ENCODE data around the gene COPZ1.

Gene COPZ1

GRCh38 chr12:54359762-54360351 is 34.9 kb downstream of the COPZ1 start:
- DNase-seq, result no peak

- DNase-seq, result peak; percentile 81
Measured at GRCh38 chr12:54360717-54361456, 36.0 kb downstream of the COPZ1 start.

DNA sequence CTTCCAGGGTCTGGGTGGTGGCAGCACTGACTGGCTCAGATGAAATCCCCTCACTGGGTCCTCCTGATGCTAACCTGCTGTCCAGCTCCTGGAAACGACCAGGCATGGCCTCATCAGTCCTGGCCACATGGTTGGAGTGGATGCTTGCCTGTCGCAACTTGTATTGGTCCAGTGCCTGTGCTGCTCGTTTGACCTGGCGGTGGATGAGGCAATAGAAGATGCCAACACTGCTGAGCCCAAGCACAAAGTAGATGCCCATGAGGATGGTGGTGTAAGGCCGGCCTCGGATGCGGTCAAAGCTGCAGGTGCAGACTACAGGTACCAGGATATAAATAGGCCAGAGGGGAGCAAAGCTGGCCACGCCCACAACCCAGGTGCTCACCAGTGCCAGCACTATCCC is 38.1 kb downstream of the COPZ1 start:
- no peak for DNase-seq

DNA sequence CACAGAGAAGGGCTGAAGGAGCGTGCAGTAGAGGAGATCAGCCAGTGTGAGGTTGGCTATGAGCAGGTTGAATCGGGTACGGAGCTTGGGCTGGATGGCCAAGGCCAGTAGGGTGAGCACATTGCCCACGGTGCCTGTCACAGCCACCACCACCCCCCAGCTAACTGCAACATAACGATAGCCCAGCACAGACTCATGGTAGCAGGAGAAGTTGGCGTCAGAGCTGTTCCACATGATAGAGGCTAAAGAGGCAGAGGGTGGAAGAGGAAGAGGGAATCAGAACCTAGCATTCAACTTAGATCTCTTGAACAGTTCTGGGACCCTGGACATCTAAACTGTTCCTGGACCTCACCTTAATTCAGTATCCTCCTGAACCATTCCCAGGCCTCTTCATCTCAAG is 38.7 kb downstream of the COPZ1 start:
- no peak for DNase-seq

DNA sequence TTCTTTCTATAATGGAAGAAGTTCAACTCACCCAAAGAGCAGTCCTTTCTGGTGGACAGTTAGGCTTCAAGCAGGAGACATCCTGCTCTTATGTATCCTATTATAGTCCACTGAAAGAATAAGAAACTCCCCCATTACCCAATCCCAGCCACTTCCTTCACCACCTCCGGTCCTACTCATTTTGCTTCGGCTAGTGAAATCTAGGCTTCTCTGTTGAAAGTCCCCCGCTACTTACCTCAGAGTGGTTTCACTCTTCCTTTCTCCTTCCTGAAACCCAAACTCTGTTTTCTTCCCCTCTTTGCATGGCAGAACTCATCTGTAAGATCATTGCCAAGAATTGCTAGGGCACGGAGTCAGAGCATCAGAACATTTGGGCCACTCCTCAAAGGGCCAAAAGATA is 39.5 kb downstream of the COPZ1 start, which contains the start of gene GPR84:
Gene GPR84, minus strand, starts transcription at position 74 of the 400 bp plus-strand sequence. CDS start 635 bp downstream, outside the sequence.
- DNase-seq, result peak; percentile 73

DNA sequence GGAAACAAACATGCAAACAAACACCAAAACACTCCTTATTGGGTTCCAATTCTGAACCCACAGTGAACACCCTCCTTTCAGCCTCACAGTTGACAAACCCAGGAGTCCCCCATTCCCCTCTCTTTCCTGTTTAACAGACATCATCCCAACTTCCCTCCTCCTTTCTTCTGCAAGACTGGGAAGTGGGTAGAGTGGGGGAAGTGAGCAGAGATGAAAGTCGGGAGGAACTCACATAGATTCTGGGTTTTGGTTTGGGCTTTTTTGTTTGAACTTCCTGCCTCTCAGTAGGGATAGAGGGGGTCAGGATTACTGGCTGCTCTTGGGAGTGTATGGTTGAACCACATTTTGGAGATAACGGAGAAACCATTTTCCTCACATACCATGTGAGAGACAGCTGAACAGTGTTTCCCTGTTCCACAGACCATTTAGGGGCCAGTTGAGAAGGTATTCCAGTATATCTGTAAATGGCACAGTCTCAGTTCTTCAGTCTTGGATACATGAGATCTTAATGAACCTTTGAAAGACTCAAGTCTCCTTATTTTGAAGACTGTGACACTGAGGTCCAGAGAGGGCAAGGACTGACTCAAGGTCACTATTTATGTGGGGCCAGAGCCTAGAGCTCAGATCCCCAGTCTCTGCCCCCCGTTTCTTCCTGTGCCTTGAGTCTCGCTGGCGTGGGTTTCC is 43.2 kb downstream of the COPZ1 start:
- no peak for DNase-seq

DNA sequence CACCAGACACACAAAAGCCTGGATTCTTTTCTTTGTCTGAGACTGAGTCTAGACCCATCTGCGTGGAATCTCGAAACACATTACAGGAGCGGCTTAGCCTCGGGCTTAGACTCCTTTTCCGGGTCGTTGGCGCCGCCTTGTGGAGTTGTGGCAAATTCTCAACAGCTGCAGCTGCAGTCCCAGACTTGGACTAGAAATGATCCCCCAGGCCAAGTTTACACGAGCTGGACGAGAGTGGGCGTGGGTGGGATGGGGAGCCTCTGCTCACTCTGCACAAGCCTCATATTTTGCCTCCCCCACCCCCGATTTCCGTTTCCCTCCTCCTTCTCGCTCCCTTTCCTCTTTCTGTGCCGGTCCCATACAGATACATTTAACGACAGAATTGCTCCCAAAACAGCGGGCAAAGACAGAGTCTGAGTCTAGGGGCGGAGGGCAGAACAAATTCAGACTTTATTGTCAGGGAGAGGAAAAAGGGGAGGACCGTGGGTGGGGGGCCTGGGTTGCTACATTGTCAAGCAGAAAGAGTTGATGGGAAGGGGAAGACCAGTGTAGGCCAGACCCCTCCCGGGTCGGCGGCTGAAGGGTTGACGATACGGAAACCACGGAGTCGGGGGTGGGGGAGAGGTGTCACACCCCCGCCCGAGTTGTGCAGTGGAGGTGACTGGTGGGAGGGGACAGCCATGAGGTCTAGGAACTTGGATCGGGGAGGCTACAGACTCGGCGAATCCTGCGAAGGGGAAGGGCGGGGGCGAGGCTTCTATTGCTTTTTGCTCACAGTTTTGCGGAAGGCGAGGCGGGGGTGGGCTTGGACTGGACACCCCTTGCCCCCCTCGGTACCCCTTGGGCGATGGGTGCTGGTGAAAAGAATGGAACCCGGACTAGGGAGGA is 44.0 kb downstream of the COPZ1 start:
- peak; percentile 95 for DNase-seq

GRCh38 chr12:54369597-54370131 is 44.7 kb downstream of the COPZ1 start:
- no peak for DNase-seq

- peak; percentile 50 for DNase-seq
Measured at GRCh38 chr12:54370171-54370730, 45.3 kb downstream of the COPZ1 start.

GRCh38 chr12:54371328-54372112 is 46.6 kb downstream of the COPZ1 start:
- DNase-seq, result peak; percentile 47

- no peak for DNase-seq
Measured at GRCh38 chr12:54372113-54372806, 47.3 kb downstream of the COPZ1 start.

DNA sequence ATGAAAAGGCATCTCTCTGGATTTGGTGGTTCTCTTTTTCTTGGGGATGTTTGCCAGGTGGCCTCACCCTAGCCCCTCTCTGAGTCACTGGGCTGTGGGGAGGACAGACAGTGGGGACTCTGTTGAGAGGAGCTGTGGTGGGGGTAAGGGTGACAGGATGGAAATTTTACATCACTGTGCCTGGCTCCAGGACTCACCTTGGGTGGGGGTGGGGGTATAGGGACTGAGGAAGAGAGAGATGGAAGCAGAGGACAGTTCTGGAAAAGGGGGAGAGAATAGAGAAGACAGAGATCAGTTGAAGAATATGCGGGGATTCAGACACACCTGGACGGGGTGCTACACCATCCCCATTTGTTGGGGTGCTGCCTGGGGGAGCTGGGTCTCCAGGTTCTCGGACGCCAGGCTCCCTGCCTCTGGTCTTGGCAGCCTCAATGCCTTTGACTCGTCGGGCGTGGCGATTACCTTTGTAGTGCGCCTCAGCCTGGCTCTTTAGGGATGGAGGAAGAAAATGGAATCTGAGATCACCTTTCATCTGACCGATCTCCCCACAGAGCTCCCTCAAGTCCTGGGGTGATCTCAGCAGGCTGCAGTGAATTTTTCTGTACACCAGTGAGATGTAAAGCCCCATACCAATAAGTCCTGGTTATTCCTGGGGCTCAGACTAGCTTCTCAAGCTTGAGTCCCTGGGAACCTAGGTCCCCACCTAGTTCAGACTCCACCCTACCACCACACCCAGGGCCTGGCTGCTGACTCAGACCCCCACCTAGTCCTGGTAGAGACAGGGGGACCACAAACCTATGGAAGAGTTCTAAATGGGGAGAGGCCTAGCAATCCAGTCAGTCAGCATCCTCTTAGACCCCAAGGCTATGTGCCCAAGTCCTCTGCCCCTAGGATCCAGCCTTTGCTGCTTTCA is 49.0 kb downstream of the COPZ1 start:
- DNase-seq, result no peak

GRCh38 chr12:54374562-54375258 is 49.8 kb downstream of the COPZ1 start:
- no peak for DNase-seq

DNA sequence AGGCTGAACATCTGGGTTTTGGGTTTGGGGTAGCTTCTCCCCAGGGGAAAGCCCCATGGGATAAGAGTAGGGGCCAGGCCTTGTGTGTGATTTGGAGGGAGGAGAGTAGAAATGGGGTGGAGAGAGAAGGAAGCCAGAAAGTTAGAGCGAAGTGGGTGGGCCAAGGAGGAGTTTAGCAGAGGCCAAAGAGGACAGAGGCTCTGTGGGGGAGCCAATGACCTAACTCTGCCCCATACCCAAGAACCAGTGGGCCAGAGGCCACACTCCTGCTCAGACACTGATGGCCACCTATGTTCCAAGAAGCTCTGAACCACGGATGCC is 50.3 kb downstream of the COPZ1 start:
- no peak for DNase-seq

- no peak for DNase-seq
Measured at GRCh38 chr12:54376596-54376995, 51.7 kb downstream of the COPZ1 start.

GRCh38 chr12:54377007-54377406 is 52.1 kb downstream of the COPZ1 start:
- DNase-seq, result no peak

DNA sequence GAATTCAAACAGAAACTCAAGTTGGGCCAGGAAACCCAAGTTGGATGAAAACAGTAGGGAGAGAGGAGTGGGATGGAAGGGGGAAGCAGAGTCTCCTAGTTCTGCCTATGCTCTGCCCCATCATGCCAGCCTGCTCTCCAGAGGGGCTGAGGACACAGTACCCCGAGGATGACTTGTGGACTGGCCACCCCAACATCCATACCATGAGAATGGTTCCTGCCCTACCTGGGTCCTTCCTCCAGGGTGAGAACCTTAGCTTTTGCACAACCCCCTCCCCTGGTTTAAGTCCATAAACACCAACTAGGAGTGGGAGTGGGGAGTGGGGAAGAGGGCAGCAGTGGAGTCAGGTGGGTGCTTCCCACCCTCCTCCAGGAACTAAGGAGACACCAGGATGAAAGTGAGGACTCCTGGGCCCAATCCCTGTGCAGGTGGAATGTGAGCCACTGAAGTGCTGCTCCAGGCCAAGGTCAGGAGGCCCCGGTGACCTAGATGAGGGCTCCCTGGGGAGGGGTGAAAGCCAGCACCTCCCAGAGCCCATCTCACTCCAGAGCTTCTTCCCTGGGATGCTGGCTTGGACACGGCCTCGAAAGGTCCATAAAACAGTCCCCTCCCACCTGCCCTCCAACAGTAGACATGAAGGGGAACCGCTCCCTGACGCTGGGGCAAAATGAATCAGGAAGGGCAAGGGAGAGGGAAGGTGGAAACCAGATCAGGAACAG is 53.0 kb downstream of the COPZ1 start:
- DNase-seq, result no peak

DNA sequence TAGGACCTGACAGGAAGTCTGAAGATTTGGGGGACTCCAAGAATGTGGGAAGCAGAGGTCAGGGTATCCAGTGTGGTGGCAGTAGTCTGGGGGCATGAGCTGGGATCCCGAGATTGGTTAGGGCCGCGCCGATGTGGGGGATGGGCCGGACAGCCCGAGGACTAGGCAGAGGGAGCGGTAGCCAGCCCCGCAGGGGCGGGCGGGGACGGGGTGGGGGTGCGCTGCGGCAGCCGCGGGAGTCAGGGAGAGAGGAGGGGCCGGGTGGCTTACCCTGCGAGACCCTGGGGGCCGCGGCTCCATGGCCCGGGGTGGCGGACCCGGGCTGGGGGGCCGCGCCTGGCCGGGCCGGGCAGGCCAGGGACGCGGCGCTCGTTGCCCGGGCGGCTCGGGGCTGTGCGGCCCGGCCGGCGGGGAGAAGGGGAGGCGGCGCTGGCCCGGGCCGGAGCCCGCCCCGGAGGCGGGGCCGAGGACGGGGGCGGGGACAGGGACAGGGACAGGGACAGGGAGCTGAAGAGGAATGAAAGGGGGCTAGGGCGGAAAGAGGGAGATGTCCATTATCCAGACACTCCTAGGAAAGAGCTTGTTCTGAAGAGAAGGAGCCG is 54.0 kb downstream of the COPZ1 start:
- DNase-seq, result no peak

Measured in hematopoietic multipotent progenitor cell treated with erythropoietin and hydrocortisone succinate and interleukin-3 and kit ligand, for 4 days (in vitro differentiated cells).